Endodermal cell (in vitro differentiated cells): ENCODE measurements around the gene DCLK1. TPM values are rescaled to one million over a fixed set of nuclear protein-coding genes. Genes with fewer than 3 reads are reported as not detected.

Source experiments
- DNase-seq: peaks from one replicate; pipeline ENCODE4 v3.0.0-alpha.2; 2017
- H3K27ac ChIP-seq: 2 replicates; pipeline ENCODE4 v1.5.1; 2013; ENCODE audit warnings: mild to moderate bottlenecking, low read depth, low read length, moderate library complexity
- H3K27me3 ChIP-seq: 2 replicates; pipeline ENCODE4 v1.6.1; 2013; ENCODE audit warnings: mild to moderate bottlenecking, low read length, moderate library complexity; ENCODE audit not compliant: insufficient read depth, control insufficient read depth, poor library complexity, severe bottlenecking
- H3K36me3 ChIP-seq: 2 replicates; pipeline ENCODE4 v1.7.0; 2013; ENCODE audit warnings: mild to moderate bottlenecking, low read length, moderate library complexity; ENCODE audit not compliant: control insufficient read depth, insufficient read depth
- H3K4me1 ChIP-seq: one replicate; pipeline ENCODE4 v1.7.0; 2013; ENCODE audit warnings: low read length; ENCODE audit not compliant: control insufficient read depth, insufficient read depth
- H3K4me3 ChIP-seq: 2 replicates; pipeline ENCODE4 v1.5.1; 2013; ENCODE audit warnings: mild to moderate bottlenecking, low read length, moderate library complexity
- H3K9ac ChIP-seq: 2 replicates; pipeline ENCODE4 v1.6.1; 2013; ENCODE audit warnings: mild to moderate bottlenecking, low read length, moderate library complexity; ENCODE audit not compliant: poor library complexity, severe bottlenecking; ENCODE audit errors: extremely low read depth
- H3K9me3 ChIP-seq: 2 replicates; pipeline ENCODE4 v1.6.1; 2013; ENCODE audit warnings: mild to moderate bottlenecking, low read length, moderate library complexity; ENCODE audit not compliant: control insufficient read depth
- H3K27ac Mint-ChIP-seq: 2 replicates; pipeline ENCODE4 v1.8.0; 2020; ENCODE audit warnings: mixed read lengths
- H3K27me3 Mint-ChIP-seq: 2 replicates; pipeline ENCODE4 v1.8.0; 2021; ENCODE audit warnings: mild to moderate bottlenecking, mixed read lengths; ENCODE audit not compliant: insufficient read depth
- H3K36me3 Mint-ChIP-seq: 2 replicates; pipeline ENCODE4 v1.8.0; 2020; ENCODE audit warnings: low read depth, mixed read lengths
- H3K4me1 Mint-ChIP-seq: 2 replicates; pipeline ENCODE4 v1.8.0; 2020; ENCODE audit warnings: mixed read lengths
- H3K4me3 Mint-ChIP-seq: 2 replicates; pipeline ENCODE4 v1.8.0; 2020; ENCODE audit warnings: mild to moderate bottlenecking, moderate library complexity, mixed read lengths
- H3K9me3 Mint-ChIP-seq: 2 replicates; pipeline ENCODE4 v1.8.0; 2020; ENCODE audit warnings: mild to moderate bottlenecking, mixed read lengths
- WGBS, 2 experiments: methylation state at CpG; one replicate each; pipeline versions ENCODE4 v1.1.5 to v1.1.7; 2013; ENCODE audit warnings: missing lambda C conversion rate in 2 of 2, mixed read lengths in 1 of 2; ENCODE audit not compliant: insufficient coverage in 1 of 2, insufficient read length in 1 of 2; 5-methylcytosine and 5-hydroxymethylcytosine counted together
- total RNA-seq, 2 donors: library from RNA; stranded (reverse); fragmentation: NEBNext Ultra II Directional in 1 of 2; extraction: Animal tissue kit (Norgen Biotek cat#: 25700) in 1 of 2; gene quantifications; 2 replicates in 1 of 2; 3 replicates in 1 of 2; pipeline ENCODE4 v1.2.1, GENCODE V29; 2021
- TF ChIP-seq, protein P1 (sequence below): fragments of 200-600 bp; sonication (generic); conservative IDR thresholded peaks from 2 replicates; pipeline ENCODE4 v1.5.0; 2021; ENCODE audit warnings: antibody characterized with exemption, mild to moderate bottlenecking

Gene DCLK1
- total RNA-seq, 2 donors from 2014 or later, result 3.0 to 32.8 TPM

GRCh38 chr13:36026531-36026930, 104.7 kb downstream of the DCLK1 start:
- Histone ChIP-seq H3K9ac (no peak overlapping the region), H3K36me3 (no peaks in the 10 kb centered on the region), H3K9me3 (peaks cover 4% of the 10 kb centered on the region), H3K4me1 (peaks cover 2% of the 10 kb centered on the region), H3K27ac (no peak overlapping the region), H3K4me3 (no peak overlapping the region), H3K27me3 (no peaks in the 10 kb centered on the region)
- peaks cover 10% of the 10 kb centered on the region for H3K9me3 Mint-ChIP-seq
- H3K36me3 Mint-ChIP-seq, result no peaks in the 10 kb centered on the region
- TF ChIP-seq, protein P1, sequence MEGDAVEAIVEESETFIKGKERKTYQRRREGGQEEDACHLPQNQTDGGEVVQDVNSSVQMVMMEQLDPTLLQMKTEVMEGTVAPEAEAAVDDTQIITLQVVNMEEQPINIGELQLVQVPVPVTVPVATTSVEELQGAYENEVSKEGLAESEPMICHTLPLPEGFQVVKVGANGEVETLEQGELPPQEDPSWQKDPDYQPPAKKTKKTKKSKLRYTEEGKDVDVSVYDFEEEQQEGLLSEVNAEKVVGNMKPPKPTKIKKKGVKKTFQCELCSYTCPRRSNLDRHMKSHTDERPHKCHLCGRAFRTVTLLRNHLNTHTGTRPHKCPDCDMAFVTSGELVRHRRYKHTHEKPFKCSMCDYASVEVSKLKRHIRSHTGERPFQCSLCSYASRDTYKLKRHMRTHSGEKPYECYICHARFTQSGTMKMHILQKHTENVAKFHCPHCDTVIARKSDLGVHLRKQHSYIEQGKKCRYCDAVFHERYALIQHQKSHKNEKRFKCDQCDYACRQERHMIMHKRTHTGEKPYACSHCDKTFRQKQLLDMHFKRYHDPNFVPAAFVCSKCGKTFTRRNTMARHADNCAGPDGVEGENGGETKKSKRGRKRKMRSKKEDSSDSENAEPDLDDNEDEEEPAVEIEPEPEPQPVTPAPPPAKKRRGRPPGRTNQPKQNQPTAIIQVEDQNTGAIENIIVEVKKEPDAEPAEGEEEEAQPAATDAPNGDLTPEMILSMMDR, result no peak
- no peak for DNase-seq
- H3K4me3 Mint-ChIP-seq, result no peak overlapping the region
- peaks cover 3% of the 10 kb centered on the region for H3K4me1 Mint-ChIP-seq
- 79% methylated on average over 2 of the region's 2 CpGs; no CpG with 5 or more reads in 1 of the 2 experiments for WGBS, 2 experiments
- no peaks in the 10 kb centered on the region for H3K27me3 Mint-ChIP-seq
- H3K27ac Mint-ChIP-seq, result no peak overlapping the region

- Histone ChIP-seq H3K9me3 (peaks cover 6% of the 10 kb centered on the region), H3K4me1 (no peaks in the 10 kb centered on the region), H3K27ac (no peak overlapping the region), H3K27me3 (no peaks in the 10 kb centered on the region), H3K4me3 (no peak overlapping the region), H3K9ac (no peak overlapping the region), H3K36me3 (no peaks in the 10 kb centered on the region)
- Mint-ChIP-seq H3K36me3 (no peaks in the 10 kb centered on the region), H3K27ac (no peak overlapping the region), H3K4me3 (no peak overlapping the region), H3K9me3 (peaks cover 13% of the 10 kb centered on the region), H3K4me1 (no peaks in the 10 kb centered on the region), H3K27me3 (no peaks in the 10 kb centered on the region)
- 80 to 93% methylated on average over 1 to 3 of the region's 3 CpGs for WGBS, 2 experiments
- no peak for DNase-seq
- TF ChIP-seq, protein P1, result no peak
Measured at GRCh38 chr13:36014763-36015162, 116.4 kb downstream of the DCLK1 start.

GRCh38 chr13:36006894-36007675, 124.1 kb downstream of the DCLK1 start:
- Mint-ChIP-seq H3K4me1 (no peaks in the 10 kb centered on the region), H3K9me3 (peaks cover 3% of the 10 kb centered on the region), H3K27me3 (no peaks in the 10 kb centered on the region), H3K36me3 (no peaks in the 10 kb centered on the region), H3K4me3 (no peak overlapping the region), H3K27ac (no peak overlapping the region)
- 71 to 83% methylated on average over 1 to 4 of the region's 5 CpGs for WGBS, 2 experiments
- no peaks in the 10 kb centered on the region for H3K36me3 ChIP-seq
- TF ChIP-seq, protein P1, result no peak
- H3K27me3 ChIP-seq, result no peaks in the 10 kb centered on the region
- H3K9me3 ChIP-seq, result no peaks in the 10 kb centered on the region
- no peak overlapping the region for H3K9ac ChIP-seq
- no peak overlapping the region for H3K27ac ChIP-seq
- no peak overlapping the region for H3K4me3 ChIP-seq
- no peaks in the 10 kb centered on the region for H3K4me1 ChIP-seq
- DNase-seq, result no peak
